ENCODE measurements around the gene TDO2. TPM values are rescaled to one million over a fixed set of nuclear protein-coding genes. Genes with fewer than 3 reads are reported as not detected.

The TDO2 gene
- polyA plus RNA-seq, 1 donor (not counting 4 experiments of a cell fraction or from before 2014, with no cell fraction given) = not detected

GRCh38 chr4:155881555-155881954, 21.9 kb upstream of the TDO2 start:
- Histone ChIP-seq H3K4me2 (ENCODE audit: control insufficient read depth, extremely low read depth, insufficient read depth, low read depth, low read length) (no peak overlapping the region), H3K27me3 (ENCODE audit: control insufficient read depth, extremely low read depth, insufficient read depth, low read length) (no peaks in the 10 kb centered on the region), H3K27ac (ENCODE audit: control insufficient read depth, insufficient read depth, low read length) (no peak overlapping the region), H3K9ac (ENCODE audit: control insufficient read depth, extremely low read depth, insufficient read depth, low read length) (no peak overlapping the region), H3K4me1 (ENCODE audit: control insufficient read depth, extremely low read depth, insufficient read depth, low read length) (no peaks in the 10 kb centered on the region), H3K36me3 (ENCODE audit: control insufficient read depth in 2 of 2, extremely low read depth in 1 of 2, insufficient read depth in 2 of 2, low read length in 2 of 2) (no peaks in the 10 kb centered on the region), H3K79me2 (ENCODE audit: control insufficient read depth, insufficient read depth, low read length) (no peaks in the 10 kb centered on the region), H4K20me1 (ENCODE audit: control insufficient read depth, extremely low read depth, insufficient read depth, low read length) (no peaks in the 10 kb centered on the region), H3K4me3 (ENCODE audit: control insufficient read depth in 2 of 3, extremely low read depth in 1 of 3, insufficient read depth in 2 of 3, low read depth in 1 of 3, low read length in 3 of 3) (no peak overlapping the region), H3K9me1 (ENCODE audit: control insufficient read depth, extremely low read depth, insufficient read depth, low read length) (no peaks in the 10 kb centered on the region), H2AFZ (ENCODE audit: control insufficient read depth, low read length) (no peak overlapping the region), H3K9me3 (ENCODE audit: control insufficient read depth, low read depth, low read length) (no peaks in the 10 kb centered on the region)
- FAIRE-seq = no peak
- dilution Hi-C loops (cut with MboI; ENCODE audit: extremely low pct_ligation_motif_present, low sequenced_read_pairs) = no loop called here
- no peak for DNase-seq (ENCODE audit: low read depth, low spot score)
- TF ChIP-seq EZH2 (IDR thresholded peaks at IDR 0.05; ENCODE audit: low read length) (no peak), CTCF (optimal IDR thresholded peaks at IDR 0.05 in 1 of 3, IDR thresholded peaks at IDR 0.05 in 1 of 3, conservative IDR thresholded peaks at IDR 0.05 in 1 of 3; ENCODE audit: extremely low read depth in 1 of 3, insufficient read depth in 2 of 3, low read length in 3 of 3) (no peak)

- Histone ChIP-seq H3K36me3 (ENCODE audit: control insufficient read depth in 2 of 2, extremely low read depth in 1 of 2, insufficient read depth in 2 of 2, low read length in 2 of 2) (no peaks in the 10 kb centered on the region), H3K79me2 (ENCODE audit: control insufficient read depth, insufficient read depth, low read length) (no peaks in the 10 kb centered on the region), H3K4me3 (ENCODE audit: control insufficient read depth in 2 of 3, extremely low read depth in 1 of 3, insufficient read depth in 2 of 3, low read depth in 1 of 3, low read length in 3 of 3) (no peak overlapping the region), H3K4me2 (ENCODE audit: control insufficient read depth, extremely low read depth, insufficient read depth, low read depth, low read length) (no peak overlapping the region), H3K27me3 (ENCODE audit: control insufficient read depth, extremely low read depth, insufficient read depth, low read length) (no peaks in the 10 kb centered on the region), H2AFZ (ENCODE audit: control insufficient read depth, low read length) (no peak overlapping the region), H3K4me1 (ENCODE audit: control insufficient read depth, extremely low read depth, insufficient read depth, low read length) (no peaks in the 10 kb centered on the region), H3K9me1 (ENCODE audit: control insufficient read depth, extremely low read depth, insufficient read depth, low read length) (no peaks in the 10 kb centered on the region), H3K9me3 (ENCODE audit: control insufficient read depth, low read depth, low read length) (no peaks in the 10 kb centered on the region), H3K27ac (ENCODE audit: control insufficient read depth, insufficient read depth, low read length) (no peak overlapping the region), H3K9ac (ENCODE audit: control insufficient read depth, extremely low read depth, insufficient read depth, low read length) (no peak overlapping the region), H4K20me1 (ENCODE audit: control insufficient read depth, extremely low read depth, insufficient read depth, low read length) (no peaks in the 10 kb centered on the region)
- dilution Hi-C loops (cut with MboI; ENCODE audit: extremely low pct_ligation_motif_present, low sequenced_read_pairs) = no loop called here
- no peak for DNase-seq (ENCODE audit: low read depth, low spot score)
- FAIRE-seq = no peak
- TF ChIP-seq EZH2 (IDR thresholded peaks at IDR 0.05; ENCODE audit: low read length) (no peak), CTCF (optimal IDR thresholded peaks at IDR 0.05 in 1 of 3, IDR thresholded peaks at IDR 0.05 in 1 of 3, conservative IDR thresholded peaks at IDR 0.05 in 1 of 3; ENCODE audit: extremely low read depth in 1 of 3, insufficient read depth in 2 of 3, low read length in 3 of 3) (no peak)
These were observed 19.6 kb upstream of the TDO2 start for GRCh38 chr4:155883895-155884294.

Data from keratinocyte (primary cell).